Measurements from ENCODE around the gene COL18A1. TPM values are rescaled to one million over a fixed set of nuclear protein-coding genes. Genes with fewer than 3 reads are reported as not detected.

The COL18A1 gene
- total RNA-seq, 1 experiment from 2014 or later: 77.0 TPM

DNA sequence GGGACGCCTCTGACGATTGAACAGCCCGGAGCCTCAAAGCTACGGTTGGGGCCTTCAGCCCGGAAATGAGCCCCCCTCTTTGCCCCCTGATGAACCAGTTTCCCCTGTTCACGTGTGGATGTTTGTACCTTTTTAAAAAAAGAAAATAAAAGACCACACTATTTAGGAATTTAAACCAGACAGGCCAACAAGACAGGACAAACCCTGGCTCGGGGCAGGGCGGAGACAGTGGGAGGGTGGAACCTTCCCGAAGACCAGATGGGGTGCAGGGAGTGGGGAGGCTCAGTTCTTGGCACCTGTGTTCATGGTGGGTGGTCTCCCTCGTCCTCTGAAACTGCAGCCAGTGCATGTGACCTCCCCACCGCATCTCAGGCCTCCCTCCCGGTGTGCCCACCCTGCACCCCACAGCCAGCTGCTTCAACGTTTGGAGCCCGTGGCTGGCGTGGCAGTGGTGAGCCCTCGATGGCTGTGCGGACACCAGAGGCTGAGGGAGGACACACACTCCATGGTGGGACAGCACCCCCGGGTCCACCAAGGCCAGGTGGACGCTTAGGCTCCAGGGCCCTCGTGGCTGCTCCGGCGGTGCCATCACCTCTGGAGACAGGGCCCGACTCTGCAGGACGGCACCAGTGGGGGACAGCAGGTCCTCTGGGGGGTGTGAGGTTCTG lies 45.6 kb downstream of the COL18A1 start:
- Histone ChIP-seq H3F3A (ENCODE audit: low read length, unreplicated experiment) (peaks cover 8% of the 10 kb centered on the region), H3K4me3 (ENCODE audit: low read length) (no peak overlapping the region), H3K27me3 (ENCODE audit: low read length) (no peaks in the 10 kb centered on the region), H3K9ac (ENCODE audit: low read length) (no peak overlapping the region), H3K4me1 (ENCODE audit: insufficient read depth, low read length) (peaks cover 11% of the 10 kb centered on the region), H3K9me3 (ENCODE audit: low read length) (peaks cover 8% of the 10 kb centered on the region; the same call in 1 of the 2 replicates), H3K4me2 (ENCODE audit: low read length) (no peak overlapping the region), H2AFZ (ENCODE audit: low read length) (no peak overlapping the region), H4K20me1 (ENCODE audit: low read length) (0 out of 2 replicates have a peak, but pooled peaks cover 6% of the 10 kb centered on the region), H3K36me3 (ENCODE audit: low read depth, low read length) (peaks cover 12% of the 10 kb centered on the region; the same call in 1 of the 2 replicates), H3K27ac (ENCODE audit: low read length) (no peak overlapping the region), H3K79me2 (ENCODE audit: low read length) (0 out of 2 replicates have a peak, but pooled peaks cover under 1% of the 10 kb centered on the region), H3K9me2 (replicated peaks; ENCODE audit: low read length) (no peaks in the 10 kb centered on the region)
- intact Hi-C loops (cut with micrococcal nuclease): no loop called here
- no peak for DNase-seq
- POLR2A ChIA-PET (ENCODE audit: unreplicated experiment): no interaction called here
- ATAC-seq: no peak
- CTCF ChIA-PET: no interaction called here
- TF ChIP-seq EZH2phosphoT487 (IDR thresholded peaks at IDR 0.05; ENCODE audit: borderline replicate concordance, low read length): no peak
- TF ChIP-seq CTCF (conservative IDR thresholded peaks at IDR 0.05; ENCODE audit: low read depth, low read length): no peak
- no peak for TF ChIP-seq EZH2 (IDR thresholded peaks at IDR 0.05; ENCODE audit: low read length, unreplicated experiment)
- no TSS peak for BruUV-seq (replicated peaks)

DNA sequence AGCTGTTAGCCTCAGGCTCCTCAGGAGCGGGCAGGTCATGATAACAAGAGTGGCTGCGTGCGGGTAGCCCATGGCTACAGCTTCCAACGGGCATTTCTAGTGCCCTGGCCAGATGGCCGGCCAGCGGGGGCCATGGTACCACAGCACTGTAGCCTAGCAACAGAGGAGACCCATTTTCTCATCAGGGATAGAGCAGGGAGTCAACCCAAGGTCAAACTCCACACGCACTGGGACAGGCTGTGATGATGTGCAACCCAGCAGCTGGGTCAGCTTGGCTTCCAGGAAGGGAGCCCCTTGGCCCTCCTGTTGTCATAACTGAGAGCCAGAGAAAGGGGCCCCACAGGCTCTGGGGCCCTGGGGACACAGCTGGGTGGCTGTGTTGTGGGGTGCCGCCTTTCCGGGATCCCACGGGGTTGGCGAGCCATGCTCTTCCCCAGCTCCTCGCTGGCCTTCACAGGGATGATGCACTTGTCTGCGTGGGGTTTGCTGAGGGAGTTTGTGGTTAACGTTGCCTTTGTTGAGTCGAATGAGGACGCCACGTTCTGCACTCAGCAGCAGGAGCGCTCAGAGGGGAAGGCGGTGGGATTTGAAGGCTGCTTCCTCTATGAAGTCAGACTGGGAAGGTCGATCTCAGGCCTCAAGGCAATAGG lies 46.3 kb downstream of the COL18A1 start:
- Histone ChIP-seq H4K20me1 (ENCODE audit: low read length) (0 out of 2 replicates have a peak, but pooled peaks cover 6% of the 10 kb centered on the region), H3K9ac (ENCODE audit: low read length) (no peak overlapping the region), H3K4me2 (ENCODE audit: low read length) (no peak overlapping the region), H3K27me3 (ENCODE audit: low read length) (no peaks in the 10 kb centered on the region), H3K79me2 (ENCODE audit: low read length) (no peaks in the 10 kb centered on the region), H2AFZ (ENCODE audit: low read length) (no peak overlapping the region), H3K4me1 (ENCODE audit: insufficient read depth, low read length) (peaks cover 13% of the 10 kb centered on the region), H3K9me3 (ENCODE audit: low read length) (peaks cover 8% of the 10 kb centered on the region; the same call in 1 of the 2 replicates), H3K9me2 (replicated peaks; ENCODE audit: low read length) (no peaks in the 10 kb centered on the region), H3F3A (ENCODE audit: low read length, unreplicated experiment) (peaks cover 8% of the 10 kb centered on the region), H3K36me3 (ENCODE audit: low read depth, low read length) (peaks cover 8% of the 10 kb centered on the region; the same call in 1 of the 2 replicates), H3K27ac (ENCODE audit: low read length) (no peak overlapping the region), H3K4me3 (ENCODE audit: low read length) (no peak overlapping the region)
- intact Hi-C loops (cut with micrococcal nuclease): no loop called here
- ATAC-seq: no peak
- no peak for DNase-seq
- ChIA-PET POLR2A (ENCODE audit: unreplicated experiment) (no interaction called here), CTCF (no interaction called here)
- TF ChIP-seq EZH2phosphoT487 (IDR thresholded peaks at IDR 0.05; ENCODE audit: borderline replicate concordance, low read length): no peak
- no peak for TF ChIP-seq CTCF (conservative IDR thresholded peaks at IDR 0.05; ENCODE audit: low read depth, low read length)
- TF ChIP-seq EZH2 (IDR thresholded peaks at IDR 0.05; ENCODE audit: low read length, unreplicated experiment): no peak
- BruUV-seq (replicated peaks): no TSS peak

DNA sequence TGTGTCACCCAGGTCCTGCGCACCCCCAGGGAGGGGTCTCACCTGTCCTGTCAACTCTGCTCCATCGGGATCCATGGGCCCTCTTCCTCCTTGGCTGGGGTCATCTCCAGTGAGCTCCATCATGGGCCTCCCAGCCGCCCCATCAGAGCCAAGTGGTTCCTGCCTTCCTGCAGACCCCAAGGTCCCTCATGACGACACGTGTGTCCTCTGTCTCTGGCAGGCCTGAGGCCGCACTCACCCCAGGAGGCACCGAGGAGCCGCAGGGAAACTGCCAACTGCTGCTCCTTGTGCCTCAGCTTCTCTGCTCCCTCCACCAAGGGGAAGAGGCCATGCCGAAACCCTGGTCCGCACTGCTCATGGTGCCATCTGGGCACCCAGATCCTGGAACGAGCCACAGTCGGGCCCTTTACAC lies 46.8 kb downstream of the COL18A1 start:
- H3K79me2 ChIP-seq (ENCODE audit: low read length): no peaks in the 10 kb centered on the region
- no peak for DNase-seq
- no peak for TF ChIP-seq EZH2 (IDR thresholded peaks at IDR 0.05; ENCODE audit: low read length, unreplicated experiment)
- H3K9ac ChIP-seq (ENCODE audit: low read length): no peak overlapping the region
- H3K4me2 ChIP-seq (ENCODE audit: low read length): no peak overlapping the region
- H3K27ac ChIP-seq (ENCODE audit: low read length): no peak overlapping the region
- H2AFZ ChIP-seq (ENCODE audit: low read length): no peak overlapping the region
- ChIA-PET CTCF (no interaction called here), POLR2A (ENCODE audit: unreplicated experiment) (no interaction called here)
- no TSS peak for BruUV-seq (replicated peaks)
- peaks cover 5% of the 10 kb centered on the region; the same call in 1 of the 2 replicates for H3K9me3 ChIP-seq (ENCODE audit: low read length)
- H3F3A ChIP-seq (ENCODE audit: low read length, unreplicated experiment): peaks cover 8% of the 10 kb centered on the region
- no peaks in the 10 kb centered on the region for H3K27me3 ChIP-seq (ENCODE audit: low read length)
- no peak for ATAC-seq
- H3K4me1 ChIP-seq (ENCODE audit: insufficient read depth, low read length): peaks cover 13% of the 10 kb centered on the region
- H3K36me3 ChIP-seq (ENCODE audit: low read depth, low read length): peaks cover 3% of the 10 kb centered on the region; the same call in 1 of the 2 replicates
- H4K20me1 ChIP-seq (ENCODE audit: low read length): 0 out of 2 replicates have a peak, but pooled peaks cover 6% of the 10 kb centered on the region
- H3K9me2 ChIP-seq (replicated peaks; ENCODE audit: low read length): no peaks in the 10 kb centered on the region
- no peak overlapping the region for H3K4me3 ChIP-seq (ENCODE audit: low read length)
- intact Hi-C loops (cut with micrococcal nuclease): no loop called here
